Bronchial epithelial cell (primary cell): ENCODE data around the gene TLE5. TPM values are rescaled to one million over a fixed set of nuclear protein-coding genes. Genes with fewer than 3 reads are reported as not detected.
"Not testable (repeated sequence)": the region's sequence is repeated elsewhere in the genome, so short reads cannot be mapped to it uniquely, and the experiment has no call there.

Source experiments
- DNase-seq: peaks from one replicate; pipeline ENCODE4 v3.0.0-alpha.2; 2010; ENCODE audit warnings: low read depth
- FAIRE-seq: peaks from 2 replicates; lab custom pipeline; 2011; peaks lifted over from hg19 to GRCh38; lab: Jason Lieb, UNC
- H3K27me3 ChIP-seq: 2 replicates; pipeline ENCODE4 v1.5.1; 2011; ENCODE audit warnings: low read length; ENCODE audit not compliant: control insufficient read depth, insufficient read depth
- H3K36me3 ChIP-seq: 2 replicates; pipeline ENCODE4 v1.5.1; 2011; ENCODE audit warnings: low read length; ENCODE audit not compliant: control insufficient read depth, insufficient read depth
- H3K4me3 ChIP-seq: 2 replicates; pipeline ENCODE4 v1.5.1; 2011; ENCODE audit warnings: mild to moderate bottlenecking, low read depth, low read length, control low read depth
- CTCF ChIP-seq: IDR thresholded peaks from 2 replicates; pipeline ENCODE4 v1.5.1; 2011; ENCODE audit warnings: mild to moderate bottlenecking, moderate library complexity, low read length, control low read depth, inconsistent platforms; ENCODE audit not compliant: insufficient read depth, severe bottlenecking
- total RNA-seq: library from RNA; depleted of rRNA; stranded (reverse); fragments of >200 nt; gene quantifications from 2 replicates; pipeline ENCODE4 v1.2.1, GENCODE V29; 2014

The TLE5 gene
- total RNA-seq, 1 donor from 2014 or later, result 144 TPM

- Histone ChIP-seq H3K36me3 (peaks cover 2% of the 10 kb centered on the region), H3K4me3 (no peak overlapping the region), H3K27me3 (no peaks in the 10 kb centered on the region)
- FAIRE-seq (no peak), DNase-seq (no peak)
- TF ChIP-seq CTCF, result no peak
Observed at GRCh38 chr19:3097442-3097871, 35.2 kb upstream of the TLE5 start.

- H3K36me3 ChIP-seq, result peaks cover 1% of the 10 kb centered on the region
- FAIRE-seq, result no peak
- H3K27me3 ChIP-seq, result no peaks in the 10 kb centered on the region
- H3K4me3 ChIP-seq, result no peak overlapping the region
- no peak for TF ChIP-seq CTCF
- DNase-seq, result no peak
Observed at GRCh38 chr19:3096902-3097326, 34.6 kb upstream of the TLE5 start.

GRCh38 chr19:3096267-3096901 is 34.1 kb upstream of the TLE5 start:
- Histone ChIP-seq H3K4me3 (no peak overlapping the region), H3K27me3 (no peaks in the 10 kb centered on the region), H3K36me3 (peaks cover 1% of the 10 kb centered on the region)
- FAIRE-seq (no peak), DNase-seq (no peak)
- TF ChIP-seq CTCF, result no peak

GRCh38 chr19:3095441-3096191 is 33.3 kb upstream of the TLE5 start:
- no peak for FAIRE-seq
- Histone ChIP-seq H3K4me3 (peak overlapping the region; percentile 89), H3K36me3 (peaks cover 1% of the 10 kb centered on the region), H3K27me3 (no peaks in the 10 kb centered on the region)
- DNase-seq, result peak; percentile 10
- no peak for TF ChIP-seq CTCF

GRCh38 chr19:3094601-3095440 is 32.5 kb upstream of the TLE5 start:
- DNase-seq (no peak), FAIRE-seq (peak; percentile 47)
- H3K36me3 ChIP-seq, result no peaks in the 10 kb centered on the region
- TF ChIP-seq CTCF, result no peak
- H3K4me3 ChIP-seq, result peak overlapping the region; percentile 89
- H3K27me3 ChIP-seq, result no peaks in the 10 kb centered on the region

GRCh38 chr19:3089299-3089855 is 27.1 kb upstream of the TLE5 start:
- DNase-seq, H3K36me3 ChIP-seq, H3K27me3 ChIP-seq, FAIRE-seq, H3K4me3 ChIP-seq: not testable (repeated sequence)
